Measurements from ENCODE around the gene WDR26. TPM values are rescaled to one million over a fixed set of nuclear protein-coding genes. Genes with fewer than 3 reads are reported as not detected.
"Not testable (repeated sequence)": the region's sequence is repeated elsewhere in the genome, so short reads cannot be mapped to it uniquely, and the experiment has no call there.

WDR26 gene
- polyA plus RNA-seq, 1 experiment, result 17.3 TPM

GRCh38 chr1:224431726-224432125 is 2.9 kb downstream of the WDR26 start:
- CTCF ChIA-PET, result interaction anchor here (1.2 kb wide), 1 partner anchor 18 kb away, joined by 3 read pairs; no protein-coding TSS in a partner anchor
- H3K27me3 ChIP-seq (ENCODE audit: control insufficient read depth, insufficient read depth, low read length), result no peaks in the 10 kb centered on the region
- peak overlapping the region; percentile 95 for H3K4me3 ChIP-seq (ENCODE audit: low read depth, low read length)
- no peak for DNase-seq (ENCODE audit: low read depth)
- no peak for TF ChIP-seq CTCF (IDR thresholded peaks at IDR 0.05; ENCODE audit: insufficient read depth, low read depth, low read length)
- POLR2A ChIA-PET, result interaction anchor here (1.0 kb wide), 1 partner anchor 38 kb away, joined by 5 read pairs; no protein-coding TSS in a partner anchor
- no peaks in the 10 kb centered on the region; the same call in 1 of the 2 replicates for H3K36me3 ChIP-seq (ENCODE audit: control insufficient read depth, insufficient read depth, low read length)

- CTCF ChIA-PET, result no interaction called here
These were observed 4.0 kb downstream of the WDR26 start for GRCh38 chr1:224430511-224431113.

GRCh38 chr1:224429616-224430326 is 4.8 kb downstream of the WDR26 start:
- Histone ChIP-seq H3K27me3 (ENCODE audit: control insufficient read depth, insufficient read depth, low read length) (no peaks in the 10 kb centered on the region), H3K36me3 (ENCODE audit: control insufficient read depth, insufficient read depth, low read length) (no peaks in the 10 kb centered on the region; the same call in none of the 2 replicates), H3K4me3 (ENCODE audit: low read depth, low read length) (no peak overlapping the region)
- no peak for DNase-seq (ENCODE audit: low read depth)
- CTCF ChIA-PET, result no interaction called here
- POLR2A ChIA-PET, result interaction anchor here (0.6 kb wide), 1 partner anchor 17 kb away, joined by 5 read pairs; no protein-coding TSS in a partner anchor
- no peak for TF ChIP-seq CTCF (IDR thresholded peaks at IDR 0.05; ENCODE audit: insufficient read depth, low read depth, low read length)

More at GRCh38 chr1:224430511-224431113, 4.0 kb downstream of the WDR26 start:
- no peak for DNase-seq (ENCODE audit: low read depth)
- Histone ChIP-seq H3K36me3 (ENCODE audit: control insufficient read depth, insufficient read depth, low read length) (no peaks in the 10 kb centered on the region; the same call in 1 of the 2 replicates), H3K4me3 (ENCODE audit: low read depth, low read length) (peak overlapping the region; percentile 13; the same call in 1 of the 2 replicates), H3K27me3 (ENCODE audit: control insufficient read depth, insufficient read depth, low read length) (no peaks in the 10 kb centered on the region)
- POLR2A ChIA-PET, result interaction anchor here (1.0 kb wide), 1 partner anchor 37 kb away, joined by 5 read pairs; no protein-coding TSS in a partner anchor
- no peak for TF ChIP-seq CTCF (IDR thresholded peaks at IDR 0.05; ENCODE audit: insufficient read depth, low read depth, low read length)

- H3K27me3 ChIP-seq (ENCODE audit: control insufficient read depth, insufficient read depth, low read length); H3K4me3 ChIP-seq (ENCODE audit: low read depth, low read length); H3K36me3 ChIP-seq (ENCODE audit: control insufficient read depth, insufficient read depth, low read length); DNase-seq (ENCODE audit: low read depth); POLR2A ChIA-PET: not testable (repeated sequence)
- CTCF ChIA-PET, result interaction anchor here (1.4 kb wide), 1 partner anchor 29 kb away, joined by 4 read pairs; no protein-coding TSS in a partner anchor
These were observed 5.9 kb downstream of the WDR26 start for GRCh38 chr1:224428713-224429112.

GRCh38 chr1:224427346-224427745 is 7.3 kb downstream of the WDR26 start:
- POLR2A ChIA-PET, result no interaction called here
- DNase-seq (ENCODE audit: low read depth), result peak; percentile 56

GRCh38 chr1:224426869-224427268 is 7.7 kb downstream of the WDR26 start:
- H3K27me3 ChIP-seq (ENCODE audit: control insufficient read depth, insufficient read depth, low read length); DNase-seq (ENCODE audit: low read depth); CTCF ChIA-PET; H3K4me3 ChIP-seq (ENCODE audit: low read depth, low read length); POLR2A ChIA-PET: not testable (repeated sequence)
- H3K36me3 ChIP-seq (ENCODE audit: control insufficient read depth, insufficient read depth, low read length), result peaks cover 16% of the 10 kb centered on the region

More at GRCh38 chr1:224427346-224427745, 7.3 kb downstream of the WDR26 start:
- no peak for TF ChIP-seq CTCF (IDR thresholded peaks at IDR 0.05; ENCODE audit: insufficient read depth, low read depth, low read length)
- Histone ChIP-seq H3K27me3 (ENCODE audit: control insufficient read depth, insufficient read depth, low read length) (no peaks in the 10 kb centered on the region), H3K4me3 (ENCODE audit: low read depth, low read length) (no peak overlapping the region), H3K36me3 (ENCODE audit: control insufficient read depth, insufficient read depth, low read length) (peaks cover 13% of the 10 kb centered on the region)
- CTCF ChIA-PET, result no interaction called here

All from BJ (cell line).